GM12891 (cell line): ENCODE results near the gene C1orf116.

Experiments used
- POLR2AphosphoS5 ChIP-seq: IDR thresholded peaks from 2 replicates; pipeline ENCODE4 v1.6.1; 2011; ENCODE audit warnings: low read depth, low read length, control low read depth
- POU2F2 ChIP-seq: IDR thresholded peaks from 2 replicates; pipeline ENCODE4 v1.6.1; 2011; ENCODE audit warnings: low read depth, mild to moderate bottlenecking, control low read depth, low read length, moderate library complexity
- SPI1 ChIP-seq: IDR thresholded peaks from 2 replicates; pipeline ENCODE4 v1.6.1; 2011; ENCODE audit warnings: low read depth, low read length, control low read depth
- TAF1 ChIP-seq: IDR thresholded peaks from 2 replicates; pipeline ENCODE4 v1.6.1; 2011; ENCODE audit warnings: low read depth, low read length, control low read depth

DNA sequence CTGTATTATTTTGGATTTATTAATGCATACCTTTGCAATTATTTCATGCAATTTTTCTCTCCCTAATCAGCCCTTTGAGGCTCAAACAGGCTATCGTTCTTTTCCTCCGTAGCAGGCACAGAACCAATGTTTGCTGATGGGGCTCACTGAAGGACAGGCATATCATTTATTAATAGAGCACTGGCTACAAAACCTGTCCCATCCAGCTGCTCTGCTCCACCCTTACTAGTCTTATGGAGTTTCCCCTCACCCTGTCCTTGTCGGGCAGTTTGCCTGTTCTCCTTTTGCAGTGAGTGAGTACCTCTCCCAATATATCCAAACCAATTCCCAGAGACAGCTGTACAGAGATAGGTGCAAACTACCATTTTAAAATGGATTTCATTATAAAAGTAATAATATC, 45.7 kb downstream of the C1orf116 start:
- TF ChIP-seq POLR2AphosphoS5 (no peak), TAF1 (no peak), POU2F2 (no peak), SPI1 (no peak)
